Keratinocyte (primary cell): ENCODE measurements around the gene VWA3A.

ENCODE experiments used
- EZH2 ChIP-seq: IDR thresholded peaks from one replicate; pipeline ENCODE4 v1.6.1; 2012; ENCODE audit warnings: inconsistent platforms, mild to moderate bottlenecking, low read length, moderate library complexity
- TF ChIP-seq, protein P1 (sequence below), 3 experiments: IDR thresholded peaks in 1 of 3; conservative IDR thresholded peaks in 1 of 3; optimal IDR thresholded peaks in 1 of 3; 2 replicates in 2 of 3; 3 replicates in 1 of 3; pipeline versions ENCODE3 to v1.5.1; 2011; ENCODE audit warnings: low read length in 3 of 3, mild to moderate bottlenecking in 3 of 3, moderate library complexity in 2 of 3, control low read depth in 1 of 3, inconsistent platforms in 1 of 3; ENCODE audit not compliant: insufficient read depth in 2 of 3; ENCODE audit errors: extremely low read depth in 1 of 3

DNA sequence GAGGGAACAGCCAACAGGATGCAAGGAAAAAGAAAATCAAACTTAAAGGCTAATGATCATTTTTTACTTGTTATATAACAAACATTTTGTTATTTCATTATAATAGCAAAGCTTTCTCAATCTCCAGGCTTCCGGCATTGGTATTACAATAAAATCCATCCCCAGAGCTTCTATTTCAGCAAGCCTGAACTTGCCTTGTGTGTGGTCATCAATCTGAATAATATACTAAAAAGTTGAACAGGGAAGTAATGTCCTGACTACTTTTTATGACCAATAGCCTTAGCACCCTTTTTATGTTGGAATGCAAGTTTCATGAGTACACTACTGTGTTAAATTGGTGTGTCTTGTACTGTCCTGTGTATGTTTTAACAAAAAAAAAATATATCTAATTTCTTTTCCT is 27.1 kb upstream of the VWA3A start:
- TF ChIP-seq, protein P1, sequence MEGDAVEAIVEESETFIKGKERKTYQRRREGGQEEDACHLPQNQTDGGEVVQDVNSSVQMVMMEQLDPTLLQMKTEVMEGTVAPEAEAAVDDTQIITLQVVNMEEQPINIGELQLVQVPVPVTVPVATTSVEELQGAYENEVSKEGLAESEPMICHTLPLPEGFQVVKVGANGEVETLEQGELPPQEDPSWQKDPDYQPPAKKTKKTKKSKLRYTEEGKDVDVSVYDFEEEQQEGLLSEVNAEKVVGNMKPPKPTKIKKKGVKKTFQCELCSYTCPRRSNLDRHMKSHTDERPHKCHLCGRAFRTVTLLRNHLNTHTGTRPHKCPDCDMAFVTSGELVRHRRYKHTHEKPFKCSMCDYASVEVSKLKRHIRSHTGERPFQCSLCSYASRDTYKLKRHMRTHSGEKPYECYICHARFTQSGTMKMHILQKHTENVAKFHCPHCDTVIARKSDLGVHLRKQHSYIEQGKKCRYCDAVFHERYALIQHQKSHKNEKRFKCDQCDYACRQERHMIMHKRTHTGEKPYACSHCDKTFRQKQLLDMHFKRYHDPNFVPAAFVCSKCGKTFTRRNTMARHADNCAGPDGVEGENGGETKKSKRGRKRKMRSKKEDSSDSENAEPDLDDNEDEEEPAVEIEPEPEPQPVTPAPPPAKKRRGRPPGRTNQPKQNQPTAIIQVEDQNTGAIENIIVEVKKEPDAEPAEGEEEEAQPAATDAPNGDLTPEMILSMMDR (optimal IDR thresholded peaks at IDR 0.05 in 1 of 3, IDR thresholded peaks at IDR 0.05 in 1 of 3, conservative IDR thresholded peaks at IDR 0.05 in 1 of 3; ENCODE audit: extremely low read depth in 1 of 3, insufficient read depth in 2 of 3, low read length in 3 of 3), result no peak
- no peak for TF ChIP-seq EZH2
